ENCODE results near the gene PKD2L1. TPM values are rescaled to one million over a fixed set of nuclear protein-coding genes. Genes with fewer than 3 reads are reported as not detected.

The PKD2L1 gene
- total and polyA plus RNA-seq, 9 of the 15 experiments (the other 6 are each of a cell fraction or from before 2014, with no cell fraction given), result not detected

DNA sequence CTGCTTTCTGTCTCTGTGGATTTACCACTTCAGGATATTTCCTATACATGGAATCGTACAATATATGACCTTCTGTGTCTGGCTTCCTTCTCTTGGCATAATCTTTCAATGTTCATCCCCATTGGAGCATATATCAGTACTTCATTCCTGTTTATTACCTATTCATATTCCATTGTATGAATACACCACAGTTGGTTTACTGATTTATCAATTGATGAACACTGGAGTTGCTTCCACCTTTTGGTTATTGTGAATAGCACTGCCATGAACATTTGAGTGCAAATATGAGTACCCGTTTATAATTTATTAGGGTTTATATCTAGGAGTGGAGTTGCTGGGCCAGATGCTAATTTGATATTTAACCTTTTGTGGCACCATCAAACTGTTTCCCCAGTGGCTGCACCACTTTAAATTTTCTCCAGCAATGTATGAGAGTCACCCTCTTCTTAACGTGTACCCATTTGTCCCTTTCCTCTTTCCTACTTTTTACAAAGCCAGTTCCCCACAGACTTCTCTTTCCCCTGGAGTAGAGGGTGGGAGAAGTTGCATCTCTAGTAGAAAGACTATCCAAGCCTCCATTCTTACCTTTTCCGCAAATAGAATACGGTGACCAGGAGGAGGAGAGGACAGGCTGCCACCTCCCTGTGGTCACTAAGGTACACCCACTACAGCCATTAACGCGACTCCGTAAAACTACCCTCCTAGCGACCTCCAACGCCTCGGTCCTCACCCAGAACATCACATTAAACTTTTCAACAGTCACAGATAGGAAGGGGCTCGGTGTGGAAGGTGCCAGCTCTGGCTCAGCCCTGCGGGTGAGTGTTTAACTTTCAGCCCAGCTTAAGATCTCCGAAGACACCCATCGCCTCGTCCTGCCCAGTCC lies 42.6 kb upstream of the PKD2L1 start:
- TSS peak; percentile 94 for BruUV-seq (replicated peaks)
- Histone ChIP-seq H3K9ac (ENCODE audit: insufficient read depth in 1 of 2, low read depth in 2 of 2, low read length in 2 of 2) (peak overlapping the region; percentile 82 to 99), H3K4me2 (ENCODE audit: insufficient read depth, low read length) (peak overlapping the region; percentile 90), H3K27ac (ENCODE audit: extremely low read depth, low read depth, low read length) (peak overlapping the region; percentile 100), H3K79me2 (ENCODE audit: control insufficient read depth, insufficient read depth, low read length) (peaks cover 34% of the 10 kb centered on the region), H3K9me3 (replicated peaks; ENCODE audit: control insufficient read depth, insufficient read depth, low read depth, low read length) (no peaks in the 10 kb centered on the region), H3K27me3 (ENCODE audit: control insufficient read depth in 2 of 2, insufficient read depth in 2 of 2, low read length in 2 of 2) (no peaks in the 10 kb centered on the region), H4K20me1 (replicated peaks; ENCODE audit: control insufficient read depth, insufficient read depth, low read length) (no peaks in the 10 kb centered on the region), H3K4me1 (replicated peaks in 1 of 2; ENCODE audit: control insufficient read depth in 2 of 2, insufficient read depth in 2 of 2, low read length in 2 of 2) (peaks cover 25% of the 10 kb centered on the region in 2 experiments), H3K9me1 (ENCODE audit: control insufficient read depth, insufficient read depth, low read length) (no peaks in the 10 kb centered on the region), H3K4me3 (peak overlapping the region; percentile 62), H2AFZ (ENCODE audit: low read depth, low read length) (peak overlapping the region; percentile 54; the same call in 1 of the 2 replicates), H3K36me3 (ENCODE audit: control insufficient read depth, insufficient read depth, low read length) (no peaks in the 10 kb centered on the region)
- ATAC-seq, result peak; percentile 1; the same call in 2 of the 3 replicates
- intact Hi-C loops (cut with micrococcal nuclease), result loop anchor here (1.0 to 2.0 kb wide), 2 partner anchors 14 to 25 kb away; partner anchors contain the start of gene SCD
- DNase-seq (ENCODE audit: extremely low read depth in 1 of 4, low spot score in 3 of 4), result no peak
- in situ Hi-C loops (cut with MboI), result no loop called here
- POLR2A ChIA-PET, result interaction anchor here (0.7 to 3.4 kb wide), 13 partner anchors 11 to 942 kb away, joined by 3 to 50 read pairs (median 4); partner anchors contain the start of genes BLOC1S2, GOT1, HIF1AN and SCD
- FAIRE-seq, result peak; percentile 19
- CTCF ChIA-PET (ENCODE audit: low intra/inter-chr PET ratio), result no interaction called here
- WGBS (ENCODE audit: insufficient coverage, low coverage, missing lambda C conversion rate), result 6% methylated on average over 14 of the region's 16 CpGs
- no peak for TF ChIP-seq ZNF764 (CRISPR knock-in tag; IDR thresholded peaks at IDR 0.05; ENCODE audit: low read depth)
- peak; percentile 43; the same call in 1 of the 2 replicates for TF ChIP-seq DMBX1 (CRISPR knock-in tag; IDR thresholded peaks at IDR 0.05; ENCODE audit: borderline replicate concordance)
- TF ChIP-seq, protein P1, sequence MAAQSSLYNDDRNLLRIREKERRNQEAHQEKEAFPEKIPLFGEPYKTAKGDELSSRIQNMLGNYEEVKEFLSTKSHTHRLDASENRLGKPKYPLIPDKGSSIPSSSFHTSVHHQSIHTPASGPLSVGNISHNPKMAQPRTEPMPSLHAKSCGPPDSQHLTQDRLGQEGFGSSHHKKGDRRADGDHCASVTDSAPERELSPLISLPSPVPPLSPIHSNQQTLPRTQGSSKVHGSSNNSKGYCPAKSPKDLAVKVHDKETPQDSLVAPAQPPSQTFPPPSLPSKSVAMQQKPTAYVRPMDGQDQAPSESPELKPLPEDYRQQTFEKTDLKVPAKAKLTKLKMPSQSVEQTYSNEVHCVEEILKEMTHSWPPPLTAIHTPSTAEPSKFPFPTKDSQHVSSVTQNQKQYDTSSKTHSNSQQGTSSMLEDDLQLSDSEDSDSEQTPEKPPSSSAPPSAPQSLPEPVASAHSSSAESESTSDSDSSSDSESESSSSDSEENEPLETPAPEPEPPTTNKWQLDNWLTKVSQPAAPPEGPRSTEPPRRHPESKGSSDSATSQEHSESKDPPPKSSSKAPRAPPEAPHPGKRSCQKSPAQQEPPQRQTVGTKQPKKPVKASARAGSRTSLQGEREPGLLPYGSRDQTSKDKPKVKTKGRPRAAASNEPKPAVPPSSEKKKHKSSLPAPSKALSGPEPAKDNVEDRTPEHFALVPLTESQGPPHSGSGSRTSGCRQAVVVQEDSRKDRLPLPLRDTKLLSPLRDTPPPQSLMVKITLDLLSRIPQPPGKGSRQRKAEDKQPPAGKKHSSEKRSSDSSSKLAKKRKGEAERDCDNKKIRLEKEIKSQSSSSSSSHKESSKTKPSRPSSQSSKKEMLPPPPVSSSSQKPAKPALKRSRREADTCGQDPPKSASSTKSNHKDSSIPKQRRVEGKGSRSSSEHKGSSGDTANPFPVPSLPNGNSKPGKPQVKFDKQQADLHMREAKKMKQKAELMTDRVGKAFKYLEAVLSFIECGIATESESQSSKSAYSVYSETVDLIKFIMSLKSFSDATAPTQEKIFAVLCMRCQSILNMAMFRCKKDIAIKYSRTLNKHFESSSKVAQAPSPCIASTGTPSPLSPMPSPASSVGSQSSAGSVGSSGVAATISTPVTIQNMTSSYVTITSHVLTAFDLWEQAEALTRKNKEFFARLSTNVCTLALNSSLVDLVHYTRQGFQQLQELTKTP (IDR thresholded peaks at IDR 0.05; ENCODE audit: low read depth in 1 of 2, partially characterized antibody in 2 of 2), result peak in 1 of 2 experiments; percentile 40
- TF ChIP-seq SUPT5H (IDR thresholded peaks at IDR 0.05), result peak; percentile 52
- TF ChIP-seq, protein P2, sequence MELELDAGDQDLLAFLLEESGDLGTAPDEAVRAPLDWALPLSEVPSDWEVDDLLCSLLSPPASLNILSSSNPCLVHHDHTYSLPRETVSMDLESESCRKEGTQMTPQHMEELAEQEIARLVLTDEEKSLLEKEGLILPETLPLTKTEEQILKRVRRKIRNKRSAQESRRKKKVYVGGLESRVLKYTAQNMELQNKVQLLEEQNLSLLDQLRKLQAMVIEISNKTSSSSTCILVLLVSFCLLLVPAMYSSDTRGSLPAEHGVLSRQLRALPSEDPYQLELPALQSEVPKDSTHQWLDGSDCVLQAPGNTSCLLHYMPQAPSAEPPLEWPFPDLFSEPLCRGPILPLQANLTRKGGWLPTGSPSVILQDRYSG (tag; conservative IDR thresholded peaks at IDR 0.05; ENCODE audit: low read depth), result peak; percentile 49; the same call in 1 of the 2 replicates
- TF ChIP-seq HCFC1 (IDR thresholded peaks at IDR 0.05; ENCODE audit: low read depth, low read length), result no peak
- no peak for TF ChIP-seq TFAM (CRISPR knock-in tag; conservative IDR thresholded peaks at IDR 0.05)
- TF ChIP-seq, protein P3, sequence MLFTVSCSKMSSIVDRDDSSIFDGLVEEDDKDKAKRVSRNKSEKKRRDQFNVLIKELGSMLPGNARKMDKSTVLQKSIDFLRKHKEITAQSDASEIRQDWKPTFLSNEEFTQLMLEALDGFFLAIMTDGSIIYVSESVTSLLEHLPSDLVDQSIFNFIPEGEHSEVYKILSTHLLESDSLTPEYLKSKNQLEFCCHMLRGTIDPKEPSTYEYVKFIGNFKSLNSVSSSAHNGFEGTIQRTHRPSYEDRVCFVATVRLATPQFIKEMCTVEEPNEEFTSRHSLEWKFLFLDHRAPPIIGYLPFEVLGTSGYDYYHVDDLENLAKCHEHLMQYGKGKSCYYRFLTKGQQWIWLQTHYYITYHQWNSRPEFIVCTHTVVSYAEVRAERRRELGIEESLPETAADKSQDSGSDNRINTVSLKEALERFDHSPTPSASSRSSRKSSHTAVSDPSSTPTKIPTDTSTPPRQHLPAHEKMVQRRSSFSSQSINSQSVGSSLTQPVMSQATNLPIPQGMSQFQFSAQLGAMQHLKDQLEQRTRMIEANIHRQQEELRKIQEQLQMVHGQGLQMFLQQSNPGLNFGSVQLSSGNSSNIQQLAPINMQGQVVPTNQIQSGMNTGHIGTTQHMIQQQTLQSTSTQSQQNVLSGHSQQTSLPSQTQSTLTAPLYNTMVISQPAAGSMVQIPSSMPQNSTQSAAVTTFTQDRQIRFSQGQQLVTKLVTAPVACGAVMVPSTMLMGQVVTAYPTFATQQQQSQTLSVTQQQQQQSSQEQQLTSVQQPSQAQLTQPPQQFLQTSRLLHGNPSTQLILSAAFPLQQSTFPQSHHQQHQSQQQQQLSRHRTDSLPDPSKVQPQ (CRISPR knock-in tag; IDR thresholded peaks at IDR 0.05; ENCODE audit: borderline replicate concordance), result no peak
- TF ChIP-seq KLF1 (tag; IDR thresholded peaks at IDR 0.05), result no peak
- TF ChIP-seq ELF4 (CRISPR knock-in tag; IDR thresholded peaks at IDR 0.05), result no peak
- TF ChIP-seq GABPA (tag; conservative IDR thresholded peaks at IDR 0.05; ENCODE audit: low read depth), result no peak
- no peak for TF ChIP-seq EP400 (IDR thresholded peaks at IDR 0.05)
- TF ChIP-seq CXXC5 (CRISPR knock-in tag; IDR thresholded peaks at IDR 0.05), result 0 out of 2 replicates have a peak, but pooled peaks have one; percentile 38
